ENCODE results near the gene APOC3. TPM values are rescaled to one million over a fixed set of nuclear protein-coding genes. Genes with fewer than 3 reads are reported as not detected.

The APOC3 gene
- total RNA-seq, 1 experiment from 2014 or later, result not detected

DNA sequence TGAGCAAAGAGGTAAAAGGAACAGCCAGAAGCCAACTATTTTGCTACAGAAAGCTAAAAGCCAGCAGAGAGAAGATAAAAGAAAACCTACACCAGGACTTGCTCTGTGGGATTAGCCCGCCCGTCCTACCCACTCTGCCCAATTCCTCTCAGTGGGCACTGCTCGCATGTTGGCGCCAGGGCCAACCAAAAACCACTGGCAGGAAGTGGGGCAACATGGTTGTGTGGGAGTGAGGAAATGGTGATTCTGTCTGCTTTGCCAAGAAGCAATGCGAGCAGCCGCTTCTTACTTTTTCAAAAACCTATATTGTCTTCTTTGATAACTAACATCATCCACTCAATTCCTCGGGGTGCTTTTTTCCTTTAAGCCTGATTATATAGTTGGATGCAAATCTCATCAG is 21.9 kb downstream of the APOC3 start:
- no peak overlapping the region for H4K91ac ChIP-seq (ENCODE audit: insufficient read length, low read depth, low read length)
- DNase-seq, result no peak
- no peak overlapping the region for H2BK20ac ChIP-seq (ENCODE audit: low read depth, low read length, poor library complexity, severe bottlenecking)
- H2BK12ac ChIP-seq (ENCODE audit: insufficient read length, low read depth, low read length), result no peak overlapping the region
- no peaks in the 10 kb centered on the region for H3K79me1 ChIP-seq (ENCODE audit: insufficient read depth, low read depth, low read length, poor library complexity, severe bottlenecking)
- no peaks in the 10 kb centered on the region for H3K4me1 ChIP-seq (ENCODE audit: insufficient read depth, low read length)
- H3K4me3 Mint-ChIP-seq, result no peak overlapping the region
- no peaks in the 10 kb centered on the region for H3K27me3 Mint-ChIP-seq (ENCODE audit: low read depth)
- H2AK5ac ChIP-seq (ENCODE audit: insufficient read length, low read length), result no peak overlapping the region
- no peaks in the 10 kb centered on the region for H3K4me1 Mint-ChIP-seq
- no peak overlapping the region for H3K9ac ChIP-seq (ENCODE audit: extremely low read depth, insufficient read length, low read length)
- no peak overlapping the region for H3K4me2 ChIP-seq (ENCODE audit: insufficient read depth, insufficient read length, low read length)
- no peak overlapping the region for H3K4ac ChIP-seq (ENCODE audit: low read depth, low read length)
- no peaks in the 10 kb centered on the region for H3K9me3 ChIP-seq (ENCODE audit: control insufficient read depth, low read depth, low read length)
- no peaks in the 10 kb centered on the region for H3K79me2 ChIP-seq (ENCODE audit: insufficient read depth, low read length)
- H4K5ac ChIP-seq (ENCODE audit: insufficient read length, low read depth, low read length), result no peak overlapping the region
- H3K18ac ChIP-seq (ENCODE audit: insufficient read length, low read depth, low read length), result no peak overlapping the region
- TF ChIP-seq, protein P1, sequence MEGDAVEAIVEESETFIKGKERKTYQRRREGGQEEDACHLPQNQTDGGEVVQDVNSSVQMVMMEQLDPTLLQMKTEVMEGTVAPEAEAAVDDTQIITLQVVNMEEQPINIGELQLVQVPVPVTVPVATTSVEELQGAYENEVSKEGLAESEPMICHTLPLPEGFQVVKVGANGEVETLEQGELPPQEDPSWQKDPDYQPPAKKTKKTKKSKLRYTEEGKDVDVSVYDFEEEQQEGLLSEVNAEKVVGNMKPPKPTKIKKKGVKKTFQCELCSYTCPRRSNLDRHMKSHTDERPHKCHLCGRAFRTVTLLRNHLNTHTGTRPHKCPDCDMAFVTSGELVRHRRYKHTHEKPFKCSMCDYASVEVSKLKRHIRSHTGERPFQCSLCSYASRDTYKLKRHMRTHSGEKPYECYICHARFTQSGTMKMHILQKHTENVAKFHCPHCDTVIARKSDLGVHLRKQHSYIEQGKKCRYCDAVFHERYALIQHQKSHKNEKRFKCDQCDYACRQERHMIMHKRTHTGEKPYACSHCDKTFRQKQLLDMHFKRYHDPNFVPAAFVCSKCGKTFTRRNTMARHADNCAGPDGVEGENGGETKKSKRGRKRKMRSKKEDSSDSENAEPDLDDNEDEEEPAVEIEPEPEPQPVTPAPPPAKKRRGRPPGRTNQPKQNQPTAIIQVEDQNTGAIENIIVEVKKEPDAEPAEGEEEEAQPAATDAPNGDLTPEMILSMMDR (conservative IDR thresholded peaks at IDR 0.05), result no peak
- no peak overlapping the region for H3T11ph ChIP-seq (ENCODE audit: low read length)
- H3K14ac ChIP-seq (ENCODE audit: insufficient read depth, low read length), result no peak overlapping the region
- no peak overlapping the region for H2AFZ ChIP-seq (ENCODE audit: low read length)
- H3K27me3 ChIP-seq (ENCODE audit: insufficient read depth, low read length), result no peaks in the 10 kb centered on the region
- peaks cover 12 to 39% (median 34%) of the 10 kb centered on the region in 3 experiments; a peak in 6 of 7 replicates for H3K36me3 Mint-ChIP-seq (ENCODE audit: insufficient read depth in 1 of 3, low read depth in 3 of 3)
- no peak overlapping the region for H3K27ac ChIP-seq (ENCODE audit: insufficient read length, low read depth, low read length)
- WGBS (ENCODE audit: extremely low coverage, insufficient read length, low lambda C conversion rate), result no CpG with 5 or more reads among the region's 7 CpGs
- no peaks in the 10 kb centered on the region for H4K20me1 ChIP-seq (ENCODE audit: control insufficient read depth, insufficient read depth, insufficient read length)
- H2BK15ac ChIP-seq (ENCODE audit: low read depth, low read length), result no peak overlapping the region
- H3K23ac ChIP-seq (ENCODE audit: insufficient read length, low read depth, low read length), result no peak overlapping the region
- H3K23me2 ChIP-seq (ENCODE audit: insufficient read length, low read depth, low read length, poor library complexity, severe bottlenecking), result no peaks in the 10 kb centered on the region
- no peaks in the 10 kb centered on the region for H3K9me3 Mint-ChIP-seq
- H2BK5ac ChIP-seq (ENCODE audit: insufficient read length, low read length), result no peak overlapping the region
- H2BK120ac ChIP-seq (ENCODE audit: low read depth, low read length, poor library complexity, severe bottlenecking), result no peak overlapping the region
- no peak overlapping the region for H3K56ac ChIP-seq (ENCODE audit: insufficient read length, low read depth, low read length)
- no peak overlapping the region for H3K27ac Mint-ChIP-seq
- no peak overlapping the region for H4K8ac ChIP-seq (replicated peaks; ENCODE audit: insufficient read length, low read depth, low read length)
